Loucy (cell line): Measurements from ENCODE around the gene DCXR.

Source experiments
- EZH2phosphoT487 ChIP-seq: fragments of 200-600 bp; IDR thresholded peaks from 2 replicates; pipeline ENCODE4 v1.6.1; 2018; ENCODE audit warnings: antibody characterized with exemption, mild to moderate bottlenecking, moderate library complexity, borderline replicate concordance
- TF ChIP-seq, protein P1 (sequence below): fragments of 200-600 bp; sonication (generic); conservative IDR thresholded peaks from 2 replicates; pipeline ENCODE4 v1.5.1; 2014; ENCODE audit warnings: mild to moderate bottlenecking, antibody characterized with exemption, low read length

DNA sequence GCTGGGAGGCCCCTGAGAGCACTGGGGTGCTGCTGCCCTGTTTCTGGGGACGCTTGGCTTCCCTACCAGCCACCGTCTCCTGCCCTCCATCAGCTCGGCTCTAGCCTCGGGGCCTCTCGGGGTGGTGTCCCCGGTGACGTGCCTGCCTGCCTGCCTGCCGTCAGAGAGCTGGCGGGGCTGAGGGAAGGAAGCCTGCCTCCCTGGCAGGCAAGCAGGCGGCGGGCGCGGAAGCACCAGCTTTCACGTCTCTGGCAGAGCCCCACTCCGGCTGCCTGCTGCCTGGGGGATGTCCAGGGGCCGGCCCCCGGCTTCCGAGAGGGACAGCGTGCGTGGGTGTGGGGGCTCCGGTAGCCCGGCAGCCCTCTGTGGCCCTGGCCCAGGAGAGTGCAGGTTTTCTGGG is 24.2 kb downstream of the DCXR start:
- TF ChIP-seq, protein P1, sequence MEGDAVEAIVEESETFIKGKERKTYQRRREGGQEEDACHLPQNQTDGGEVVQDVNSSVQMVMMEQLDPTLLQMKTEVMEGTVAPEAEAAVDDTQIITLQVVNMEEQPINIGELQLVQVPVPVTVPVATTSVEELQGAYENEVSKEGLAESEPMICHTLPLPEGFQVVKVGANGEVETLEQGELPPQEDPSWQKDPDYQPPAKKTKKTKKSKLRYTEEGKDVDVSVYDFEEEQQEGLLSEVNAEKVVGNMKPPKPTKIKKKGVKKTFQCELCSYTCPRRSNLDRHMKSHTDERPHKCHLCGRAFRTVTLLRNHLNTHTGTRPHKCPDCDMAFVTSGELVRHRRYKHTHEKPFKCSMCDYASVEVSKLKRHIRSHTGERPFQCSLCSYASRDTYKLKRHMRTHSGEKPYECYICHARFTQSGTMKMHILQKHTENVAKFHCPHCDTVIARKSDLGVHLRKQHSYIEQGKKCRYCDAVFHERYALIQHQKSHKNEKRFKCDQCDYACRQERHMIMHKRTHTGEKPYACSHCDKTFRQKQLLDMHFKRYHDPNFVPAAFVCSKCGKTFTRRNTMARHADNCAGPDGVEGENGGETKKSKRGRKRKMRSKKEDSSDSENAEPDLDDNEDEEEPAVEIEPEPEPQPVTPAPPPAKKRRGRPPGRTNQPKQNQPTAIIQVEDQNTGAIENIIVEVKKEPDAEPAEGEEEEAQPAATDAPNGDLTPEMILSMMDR: no peak
- TF ChIP-seq EZH2phosphoT487: no peak
